ENCODE results near the gene KLHL36.

KLHL36 gene

DNA sequence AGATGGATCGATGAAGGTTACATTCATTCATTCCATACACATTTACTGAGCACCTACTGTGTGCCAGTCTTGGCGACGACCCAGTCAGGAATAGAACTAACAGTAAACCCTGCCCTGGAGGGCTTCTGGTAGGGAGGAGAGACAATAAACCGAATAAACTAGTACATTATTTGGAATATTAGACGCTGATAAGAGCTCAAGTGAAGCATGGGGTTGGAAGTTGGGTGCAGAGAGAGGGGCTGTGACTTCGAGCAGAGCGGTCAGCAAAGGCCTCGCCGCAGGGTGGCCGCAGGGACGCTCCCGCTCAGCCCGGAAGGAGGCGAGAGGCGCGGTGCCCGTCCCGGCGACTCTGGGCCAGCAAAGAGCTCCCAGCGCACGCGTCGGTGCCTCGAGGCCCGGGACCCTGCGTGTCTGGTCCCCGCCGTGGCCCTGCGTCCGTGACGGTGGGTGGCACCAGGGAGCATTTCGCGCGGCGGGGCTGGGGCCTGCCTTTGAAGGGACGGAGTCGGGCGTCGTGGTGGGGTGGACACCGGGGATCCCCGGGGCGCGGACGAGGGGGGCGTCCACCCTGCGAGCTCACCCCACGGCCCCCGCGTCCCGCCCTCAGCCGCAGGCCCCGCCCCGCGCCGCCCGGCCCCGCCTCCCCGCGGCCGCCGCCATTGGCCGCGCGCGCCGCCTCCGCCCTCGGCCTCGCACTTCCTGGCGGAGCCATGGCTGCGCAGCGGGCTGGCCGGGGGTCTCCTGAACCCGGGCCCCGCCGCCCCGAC, at the start of gene KLHL36:
Gene KLHL36, plus strand, starts transcription at position 684 of the 767 bp plus-strand sequence. CDS start 2,357 bp downstream, outside the sequence.
- peak; percentile 59 to 84 for DNase-seq

DNA sequence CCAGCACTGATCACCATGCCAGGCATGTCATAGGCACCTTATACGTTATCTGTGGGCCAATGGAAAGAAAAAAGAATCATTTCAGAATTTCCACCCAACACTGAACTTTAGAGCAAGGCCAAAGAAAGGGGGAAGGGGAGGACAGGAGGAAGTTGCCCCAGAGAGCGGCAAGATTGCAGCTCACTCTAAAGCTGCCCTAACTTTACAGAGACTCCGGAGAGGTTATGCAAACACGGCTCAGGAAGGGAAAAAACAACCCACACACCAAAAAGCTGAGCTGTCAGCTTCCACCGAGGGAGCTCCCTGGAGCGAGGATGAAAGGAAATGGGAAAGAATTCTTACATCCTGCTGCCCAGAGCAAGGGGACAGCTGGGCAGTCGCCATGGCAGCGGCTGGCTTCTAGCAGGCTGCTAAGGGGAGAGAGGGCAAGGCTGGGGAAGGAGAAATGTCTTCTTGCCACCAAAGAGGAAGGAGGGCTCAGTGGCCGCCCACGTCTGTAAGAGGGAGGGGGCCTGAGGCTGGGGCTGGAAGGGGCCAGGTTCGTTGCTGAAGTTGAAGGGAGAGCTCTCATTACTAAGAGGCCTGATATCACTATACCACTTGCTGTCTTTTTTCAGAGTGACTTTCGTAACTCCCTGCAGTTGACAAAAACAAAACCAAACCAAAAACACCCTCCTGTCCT, 48.6 kb upstream of the KLHL36 start:
- peak; percentile 55 to 64 for DNase-seq

DNA sequence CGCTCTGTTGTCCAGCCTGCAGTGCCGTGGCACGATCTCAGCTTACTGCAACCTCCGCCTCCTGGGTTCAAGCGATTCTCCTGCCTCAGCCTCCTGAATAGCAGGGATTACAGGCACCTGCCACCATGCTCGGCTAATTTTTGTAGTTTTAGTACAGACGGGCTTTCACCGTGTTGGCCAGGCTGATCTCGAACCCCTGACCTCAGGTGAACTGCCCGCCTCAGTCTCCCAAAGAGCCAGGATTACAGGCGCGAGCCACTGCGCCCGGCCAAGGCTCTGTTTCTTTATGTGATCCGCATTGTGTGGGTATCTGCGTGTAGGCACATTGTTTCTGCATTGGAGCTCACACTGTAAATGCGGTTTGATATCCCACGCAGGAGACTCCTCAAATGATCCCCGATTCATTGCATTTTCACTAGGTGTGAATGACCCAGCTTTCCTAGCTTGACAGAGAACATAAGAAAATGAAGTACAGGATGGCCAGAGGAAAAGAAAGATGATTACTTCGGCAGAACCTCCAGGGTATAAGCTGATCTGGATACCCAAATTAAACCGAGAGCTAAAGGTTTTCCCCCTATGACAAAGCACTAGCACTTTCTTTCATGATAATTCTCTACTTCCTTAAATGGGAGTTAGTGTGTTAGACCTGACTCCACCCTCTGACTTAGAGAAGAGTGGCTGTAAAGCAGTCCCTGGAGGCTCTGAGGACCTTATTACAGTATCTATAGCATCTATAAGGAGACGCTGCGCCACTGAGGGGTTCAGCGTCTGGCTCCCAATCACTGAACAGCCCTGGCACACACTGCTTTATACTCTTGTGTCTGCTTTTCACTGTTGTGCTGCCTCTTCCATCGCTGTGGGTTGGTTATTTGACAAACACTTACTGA, 47.7 kb upstream of the KLHL36 start:
- peak; percentile 47 to 78 for DNase-seq

DNA sequence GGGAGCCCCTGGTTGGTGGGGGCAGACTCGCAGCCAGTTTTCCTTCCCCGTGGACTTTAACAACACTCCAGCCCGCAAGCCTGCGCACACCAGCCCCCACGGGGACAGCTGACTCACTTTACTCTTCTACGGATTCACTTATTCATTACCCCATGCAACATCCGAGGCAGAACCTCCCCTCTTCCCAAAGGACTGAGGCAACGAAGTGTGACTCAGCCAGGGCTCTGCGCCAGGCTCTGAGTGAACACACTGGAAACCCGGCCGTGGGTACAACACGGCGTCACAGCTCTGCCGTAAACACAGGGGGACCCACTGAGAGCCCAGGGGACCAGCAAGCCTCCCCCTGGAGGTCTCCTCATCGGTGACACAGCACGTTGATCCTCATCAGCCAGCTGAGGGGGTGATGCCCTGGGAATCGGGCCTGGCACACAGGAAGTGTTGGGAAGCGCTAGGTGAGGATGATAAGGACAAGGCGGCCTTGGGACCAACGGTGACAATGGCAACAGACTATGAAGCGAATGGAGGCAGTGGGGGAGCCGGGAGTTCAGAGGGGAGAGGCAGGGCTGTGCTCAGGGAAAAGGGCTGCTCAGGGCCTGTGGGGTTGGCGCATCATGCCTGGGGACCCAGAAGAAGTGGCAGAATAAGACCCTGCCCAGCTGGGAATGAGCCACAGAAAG, 45.0 kb upstream of the KLHL36 start:
- DNase-seq, result peak; percentile 31 to 59

DNA sequence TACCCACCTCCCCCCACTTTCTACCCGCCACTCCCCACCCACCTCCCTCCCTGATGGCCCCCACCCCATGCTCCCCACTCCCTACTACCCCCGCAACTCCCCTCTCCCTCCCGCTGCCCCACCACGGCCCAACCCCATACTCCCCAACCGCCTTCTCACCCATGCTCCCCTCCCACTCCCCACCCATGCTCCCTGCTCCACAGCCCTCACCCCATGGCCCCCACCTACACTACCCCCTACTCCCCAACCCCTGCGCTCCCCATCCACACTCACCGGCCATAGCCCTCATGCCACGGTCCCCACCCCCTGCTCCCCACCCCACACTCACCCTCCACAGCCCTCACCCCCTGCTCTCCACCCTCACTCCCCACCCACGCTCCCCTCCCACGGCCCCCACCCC, 44.4 kb upstream of the KLHL36 start:
- DNase-seq, result no peak

DNA sequence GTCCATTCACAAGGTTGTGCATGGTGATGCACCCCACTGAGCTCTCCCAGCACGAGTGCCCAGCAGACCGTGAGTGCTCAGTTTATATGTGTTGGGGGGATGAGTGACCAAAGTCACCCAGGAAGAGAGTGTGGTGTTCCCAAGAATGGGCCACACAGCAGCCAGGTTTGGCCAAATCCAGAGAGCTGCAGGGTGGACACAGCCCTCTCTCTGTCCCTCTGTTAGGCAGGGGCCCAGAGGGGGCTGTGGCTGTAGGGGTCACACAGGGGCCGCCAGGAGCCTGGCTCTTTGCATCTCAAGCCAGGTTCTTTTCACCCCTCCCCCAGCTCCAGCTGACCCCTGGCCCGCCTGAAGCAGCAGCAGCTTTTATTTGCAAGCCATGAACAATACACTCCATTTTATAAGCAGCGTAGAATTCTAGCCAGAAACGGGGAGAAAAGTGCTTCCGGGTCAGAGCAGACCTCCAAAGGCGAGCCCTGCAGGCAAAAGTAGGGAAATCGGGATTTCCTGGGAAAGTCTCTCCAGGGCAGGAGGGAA, 43.8 kb upstream of the KLHL36 start:
- no peak for DNase-seq

DNA sequence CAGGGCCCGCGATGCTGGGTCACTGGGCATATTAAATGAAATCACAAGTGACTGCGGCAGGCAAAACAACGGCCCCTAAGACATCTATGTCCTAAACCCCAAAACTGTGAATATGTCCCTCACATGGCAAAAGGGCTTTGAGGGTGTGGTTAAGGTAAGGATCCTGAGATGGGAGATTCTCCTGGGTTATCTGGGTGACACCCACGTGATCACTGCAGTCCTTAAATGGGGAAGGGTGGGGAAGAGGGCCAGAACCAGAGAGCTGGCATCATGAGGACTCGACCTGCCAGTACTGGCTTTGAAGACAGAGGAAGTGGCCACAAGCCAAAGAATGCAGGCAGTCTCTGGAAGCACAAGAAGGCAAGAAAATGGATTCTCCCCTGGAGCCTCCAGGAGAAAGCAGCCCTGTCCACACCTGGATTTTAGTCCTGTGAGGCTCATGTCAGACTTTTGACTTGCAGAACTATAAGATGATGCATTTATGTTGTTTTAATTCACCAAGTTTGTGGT, 42.9 kb upstream of the KLHL36 start:
- no peak for DNase-seq

DNA sequence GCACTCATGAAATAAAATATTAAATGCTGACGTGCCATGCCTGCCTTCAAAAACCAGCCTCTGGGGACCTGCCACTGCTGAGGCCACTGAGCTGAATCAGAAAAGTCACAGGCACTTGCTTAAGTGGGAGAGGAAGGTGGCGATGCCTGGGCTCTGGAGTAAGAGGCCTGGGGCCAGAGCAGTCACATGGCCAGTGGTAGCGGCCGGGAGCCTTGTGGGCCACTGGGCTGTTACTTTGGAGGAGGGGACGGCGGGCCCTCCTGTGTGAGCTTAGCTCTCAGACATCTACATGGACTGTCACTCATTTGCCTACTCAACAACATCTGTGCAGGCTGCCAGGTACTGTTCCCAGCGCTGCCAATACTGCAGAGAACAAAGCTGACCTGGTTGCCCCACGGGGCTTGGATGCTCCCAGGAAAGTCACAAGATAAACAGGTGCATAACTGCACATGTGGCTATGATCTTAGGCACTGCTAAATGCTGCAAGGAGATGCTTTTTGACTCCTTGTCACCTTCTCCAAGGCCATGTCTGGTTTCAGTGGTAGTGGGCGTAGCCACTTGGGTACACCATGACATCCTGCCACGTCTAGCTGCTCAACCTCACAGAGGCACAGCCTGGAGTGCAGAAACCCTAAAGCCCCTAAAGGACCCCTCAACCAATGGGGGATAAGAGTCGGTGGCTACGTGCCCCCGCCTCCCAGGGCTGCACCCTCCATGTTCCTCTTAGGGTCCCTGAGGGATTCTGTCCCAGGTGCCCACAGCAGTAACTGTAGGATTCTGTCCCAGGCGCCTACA, 42.0 kb upstream of the KLHL36 start:
- DNase-seq, result peak in 1 of 2 donors; percentile 54

DNA sequence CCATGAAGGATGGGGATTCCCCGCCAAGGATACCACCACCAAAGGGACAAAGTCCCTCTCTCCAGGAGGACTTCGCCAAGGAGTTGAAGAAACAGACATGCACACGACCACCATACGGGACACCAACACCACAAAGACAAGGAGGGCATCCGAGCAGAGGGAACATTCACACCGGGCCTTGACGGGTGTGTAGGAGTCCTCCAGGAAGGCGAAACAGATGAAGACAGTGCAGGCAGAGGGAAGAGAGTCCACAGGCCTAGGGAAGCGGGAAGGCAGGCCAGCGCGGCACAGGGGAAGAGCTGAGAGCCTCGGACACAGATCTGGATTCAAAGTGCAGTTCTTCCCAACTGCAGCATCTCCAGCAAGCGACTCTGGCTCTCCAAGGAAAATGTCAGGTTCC, 41.2 kb upstream of the KLHL36 start:
- DNase-seq, result no peak

DNA sequence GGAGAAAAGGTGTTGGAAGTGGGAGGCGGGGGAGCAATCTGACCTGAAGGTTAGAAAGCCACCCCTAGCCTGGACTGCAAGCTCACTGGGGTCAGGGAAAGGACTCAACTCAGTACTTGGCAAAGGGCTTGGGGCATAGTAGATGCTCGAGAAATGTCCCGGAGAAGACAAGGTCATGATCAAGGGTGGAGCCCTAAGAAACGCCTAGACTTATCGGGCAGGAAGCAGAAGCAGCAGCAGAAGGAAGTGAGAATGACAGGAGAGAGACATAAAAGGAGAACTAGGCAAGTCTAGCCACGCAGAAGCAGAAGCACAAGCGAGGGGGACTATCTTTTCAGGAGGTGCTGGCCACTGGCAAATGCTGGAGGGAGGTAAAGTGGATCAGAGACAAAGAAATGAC, 40.6 kb upstream of the KLHL36 start:
- peak; percentile 58 to 66 for DNase-seq

DNA sequence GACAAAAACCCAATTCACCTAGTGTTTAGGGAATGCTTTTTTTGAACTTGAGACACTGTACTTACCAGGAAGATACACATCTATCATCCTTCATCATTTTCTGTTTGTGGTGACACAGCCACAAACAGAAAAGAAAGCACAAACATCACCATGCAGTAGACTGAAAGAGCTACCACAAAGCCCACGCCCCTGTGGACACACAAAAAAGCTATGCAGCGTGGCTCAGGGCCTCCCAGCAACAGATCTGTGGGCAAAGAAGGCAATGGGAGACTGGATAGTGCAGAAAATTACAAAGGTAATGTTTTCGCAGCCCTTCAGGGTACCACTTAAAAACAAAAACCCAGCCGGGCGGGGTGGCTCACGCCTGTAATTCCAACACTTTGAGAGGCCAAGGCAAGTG, 40.0 kb upstream of the KLHL36 start:
- peak in 1 of 2 donors; percentile 63 for DNase-seq

DNA sequence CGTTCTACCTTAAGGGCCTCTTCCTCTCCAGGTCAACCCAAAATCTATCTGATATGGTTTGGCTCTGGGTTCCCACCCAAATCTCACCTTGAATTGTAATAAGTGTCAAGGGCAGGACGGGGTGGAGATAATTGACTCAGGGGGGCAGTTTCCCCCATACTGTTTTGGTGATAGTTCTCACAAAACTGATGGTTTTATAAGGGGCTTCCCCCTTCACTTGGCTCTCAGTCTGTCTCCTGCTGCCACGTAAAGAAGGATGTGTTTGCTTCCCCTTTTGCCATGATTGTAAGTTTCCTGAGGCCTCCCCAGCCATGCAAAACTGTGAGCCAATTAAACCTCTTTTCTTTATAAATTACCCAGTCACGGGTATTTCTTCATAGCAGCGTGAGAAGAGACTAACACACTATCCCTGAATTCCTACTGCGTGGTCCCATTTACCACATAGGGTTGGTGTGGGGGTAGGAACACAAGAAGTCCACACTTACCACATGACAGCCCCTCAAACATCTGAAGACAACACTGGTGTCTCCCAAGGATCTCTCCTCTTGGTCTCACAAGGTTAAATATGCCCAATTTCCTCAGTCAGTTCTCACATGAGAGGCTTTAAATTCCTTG, 38.6 kb upstream of the KLHL36 start:
- peak in 1 of 2 donors; percentile 36 for DNase-seq

DNA sequence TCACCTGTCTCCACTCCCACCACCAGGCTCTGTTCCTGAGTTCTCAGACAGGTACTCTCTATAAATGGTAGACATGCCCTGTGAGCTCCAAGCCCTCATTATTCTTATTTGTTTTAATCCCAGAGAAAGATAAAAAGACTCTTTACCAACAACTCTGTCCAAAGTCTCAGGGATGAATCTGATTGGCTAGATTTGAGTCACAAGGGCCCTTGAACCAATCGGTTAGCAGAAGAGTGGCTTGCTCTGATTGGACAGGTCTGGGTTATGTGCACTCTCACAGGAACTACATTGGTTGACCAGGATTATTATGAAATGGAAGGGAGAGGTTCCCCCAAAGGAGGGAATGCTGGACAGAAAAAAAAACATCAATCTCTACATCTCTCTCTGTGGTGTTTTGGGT, 37.9 kb upstream of the KLHL36 start:
- peak in 1 of 2 donors; percentile 35 for DNase-seq

DNA sequence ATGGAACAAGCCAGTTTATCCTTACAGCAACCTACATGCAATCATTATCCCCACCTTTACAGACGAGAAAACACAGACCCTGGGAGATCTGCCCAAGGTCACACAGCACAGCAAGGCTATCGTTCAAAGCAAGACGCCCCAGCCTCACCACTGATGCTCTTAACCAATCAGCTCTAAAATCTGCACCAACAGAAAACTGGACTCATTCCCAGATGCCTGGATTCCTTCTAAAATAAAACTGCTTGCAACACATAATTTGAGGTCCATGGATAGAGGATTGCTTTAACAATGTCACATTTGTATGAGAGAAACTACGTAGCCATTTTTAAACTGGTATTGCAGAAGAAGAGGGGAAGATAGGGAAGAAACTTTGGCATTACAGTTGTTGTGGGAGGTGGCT, 37.3 kb upstream of the KLHL36 start:
- DNase-seq, result no peak

DNA sequence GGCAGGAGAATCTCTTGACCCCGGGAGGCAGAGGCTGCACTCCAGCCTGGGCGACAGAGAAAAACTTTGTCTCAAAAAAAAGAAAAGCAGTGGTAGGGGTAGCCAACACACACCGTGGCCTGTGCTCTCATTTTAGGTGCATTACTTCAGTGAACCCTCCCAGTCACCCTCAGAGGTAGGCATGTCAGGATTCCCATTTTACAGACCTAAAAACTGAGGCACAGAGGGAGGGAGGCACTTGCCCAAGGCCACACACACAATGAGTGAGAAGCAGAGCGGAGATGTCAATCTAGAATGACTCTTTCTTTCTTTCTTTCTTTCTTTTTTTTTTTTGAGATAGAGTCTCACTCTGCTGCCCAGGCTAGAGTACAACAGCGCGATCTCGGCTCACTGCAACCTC, 35.6 kb upstream of the KLHL36 start:
- DNase-seq, result no peak

DNA sequence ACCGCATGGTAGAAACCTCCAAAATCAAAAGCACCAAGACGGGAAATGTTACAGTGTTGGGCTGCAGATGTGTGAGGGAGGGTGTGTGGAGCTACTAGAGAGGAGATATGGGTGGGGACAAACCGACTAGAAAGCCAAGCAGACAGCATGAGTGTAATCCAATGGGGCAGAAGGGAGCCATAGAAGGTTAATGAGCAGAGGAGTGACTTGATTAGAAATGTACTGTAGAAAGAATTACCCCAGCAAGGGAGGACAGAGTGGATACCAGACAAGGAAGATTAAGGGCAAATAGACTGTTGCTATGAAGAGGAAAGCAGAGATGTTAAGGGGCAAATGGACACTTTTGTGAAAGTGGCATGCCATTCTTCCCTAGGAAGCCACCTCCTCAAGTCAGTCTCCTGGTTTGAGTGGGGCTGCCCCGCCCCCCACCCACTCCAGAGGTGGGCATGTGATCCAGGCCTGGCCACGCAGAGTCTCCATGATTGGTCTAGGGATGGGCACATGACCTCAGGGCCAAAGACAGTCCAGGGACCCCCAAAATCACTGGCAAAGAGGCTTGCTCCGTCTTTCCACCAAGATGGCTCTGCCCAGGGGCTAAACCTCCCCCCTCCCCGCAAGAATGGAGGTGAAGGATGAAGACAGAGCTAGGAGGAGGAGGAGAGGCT, 34.8 kb upstream of the KLHL36 start:
- no peak for DNase-seq

DNA sequence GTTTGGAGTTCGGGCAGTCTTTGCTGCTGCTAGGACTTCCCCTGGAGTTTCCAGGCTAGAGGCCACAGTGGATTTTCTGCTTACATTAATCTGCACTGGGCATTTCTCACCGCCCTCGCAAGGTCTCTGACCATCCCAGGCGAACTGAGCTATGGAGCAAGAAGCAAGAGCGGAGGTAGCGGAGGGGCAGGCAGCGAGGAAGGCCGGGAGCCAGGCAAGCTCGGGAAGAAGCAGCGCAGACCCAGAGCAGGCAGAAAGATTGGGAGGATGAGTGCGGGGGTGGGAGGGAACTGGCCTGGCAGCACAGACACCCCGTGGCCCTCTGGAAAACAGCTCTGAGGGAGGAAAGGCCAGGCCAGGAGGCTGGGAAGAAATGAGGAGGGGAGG, 34.2 kb upstream of the KLHL36 start:
- DNase-seq, result no peak

DNA sequence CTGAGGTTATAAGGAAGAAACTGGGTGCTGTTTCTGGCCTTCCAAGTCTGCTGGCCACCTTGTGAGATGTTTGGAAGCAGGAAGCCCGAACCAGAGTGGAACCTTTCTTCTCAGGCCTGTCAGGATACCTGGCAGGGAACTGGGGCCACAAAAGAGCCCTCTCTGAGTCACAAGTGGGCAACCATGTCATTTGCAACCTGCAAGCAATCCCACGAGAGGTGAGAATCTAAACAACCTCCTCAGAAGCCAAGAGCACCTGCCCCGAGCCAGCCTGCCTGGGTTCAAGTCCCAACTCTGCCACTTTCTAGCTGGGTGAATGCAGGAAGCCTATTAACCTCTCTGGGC, 33.7 kb upstream of the KLHL36 start:
- DNase-seq, result no peak

DNA sequence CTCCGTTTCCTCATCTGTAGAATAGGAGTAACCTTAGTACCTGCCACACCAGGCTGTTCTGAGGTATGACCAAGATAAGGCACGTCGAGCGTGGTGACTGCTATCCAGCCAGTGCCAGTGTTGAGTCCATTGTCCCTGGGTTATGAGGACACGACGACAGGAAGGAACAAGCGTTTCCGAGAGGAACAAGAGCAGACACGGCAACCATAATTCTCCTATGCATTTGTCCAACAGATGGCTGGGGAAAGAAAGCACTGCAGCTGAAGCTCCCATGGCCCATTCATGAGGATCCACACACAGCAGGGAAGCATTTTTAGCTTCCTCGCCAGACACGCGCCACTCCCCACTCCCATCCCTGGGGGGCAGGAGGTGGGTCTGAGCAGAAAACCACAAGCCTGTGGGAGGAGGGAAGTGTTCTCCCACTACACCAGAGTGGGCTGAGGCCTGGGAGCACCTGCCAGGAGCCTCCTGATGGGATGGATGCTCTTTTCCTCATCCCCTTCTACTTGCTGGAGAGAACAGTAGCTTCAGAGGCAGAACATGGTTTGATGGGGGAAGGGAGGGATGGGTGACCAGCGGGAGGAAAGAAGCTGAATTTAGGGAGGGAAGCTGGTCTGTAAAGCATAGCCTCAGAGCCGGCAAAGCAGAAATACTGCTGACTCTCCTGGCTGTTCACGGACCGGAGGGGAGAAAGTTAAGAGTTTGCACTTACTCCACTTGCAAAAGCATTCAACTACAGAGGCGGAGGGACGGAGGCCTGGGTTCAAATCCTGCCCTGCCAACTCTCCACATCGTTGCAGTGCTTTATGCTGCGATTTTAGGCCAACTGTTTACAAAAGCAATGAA, 33.1 kb upstream of the KLHL36 start:
- DNase-seq, result no peak

DNA sequence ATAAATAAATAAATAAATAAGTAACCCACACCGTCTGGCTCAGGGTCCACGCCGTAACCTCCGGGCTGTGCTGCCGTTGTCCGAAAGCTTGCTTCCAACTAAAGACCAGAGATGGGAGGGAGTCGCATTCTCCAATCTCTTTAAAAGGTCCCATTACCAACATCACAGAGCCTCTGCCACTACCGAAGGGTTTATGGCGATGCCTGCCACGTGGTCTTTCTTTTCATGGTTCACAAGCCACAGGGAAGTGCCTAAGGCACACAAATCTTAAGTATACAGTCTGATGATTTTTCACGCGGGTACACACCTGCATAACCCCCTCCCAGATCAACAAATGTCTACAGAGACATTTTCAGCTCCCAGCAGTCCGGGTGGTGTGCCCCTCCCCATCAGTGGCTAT, 31.8 kb upstream of the KLHL36 start:
- peak in 1 of 2 donors; percentile 47 for DNase-seq

All from CD4-positive, alpha-beta T cell treated with Interferon alpha-2 for 1 hour (primary cell).